Transverse colon (tissue), 3 donors: ENCODE results near the gene CDK12.

Experiments used
- CTCF ChIP-seq, 5 experiments: fragments of 200-600 bp in 3 of 5; fragments of 450-650 bp in 2 of 5; sonication (generic) in 3 of 5; IDR thresholded peaks; 1 replicate in 2 of 5; 2 replicates in 3 of 5; pipeline ENCODE4 v1.5.1; 2016 to 2017; ENCODE audit warnings: antibody characterized with exemption in 5 of 5, inconsistent platforms in 3 of 5, mild to moderate bottlenecking in 2 of 5, moderate library complexity in 1 of 5
- EP300 ChIP-seq: sonication (generic); formaldehyde crosslinking; IDR thresholded peaks from one replicate; pipeline ENCODE4 v1.6.1; 2017; ENCODE audit warnings: antibody characterized with exemption, low read depth

DNA sequence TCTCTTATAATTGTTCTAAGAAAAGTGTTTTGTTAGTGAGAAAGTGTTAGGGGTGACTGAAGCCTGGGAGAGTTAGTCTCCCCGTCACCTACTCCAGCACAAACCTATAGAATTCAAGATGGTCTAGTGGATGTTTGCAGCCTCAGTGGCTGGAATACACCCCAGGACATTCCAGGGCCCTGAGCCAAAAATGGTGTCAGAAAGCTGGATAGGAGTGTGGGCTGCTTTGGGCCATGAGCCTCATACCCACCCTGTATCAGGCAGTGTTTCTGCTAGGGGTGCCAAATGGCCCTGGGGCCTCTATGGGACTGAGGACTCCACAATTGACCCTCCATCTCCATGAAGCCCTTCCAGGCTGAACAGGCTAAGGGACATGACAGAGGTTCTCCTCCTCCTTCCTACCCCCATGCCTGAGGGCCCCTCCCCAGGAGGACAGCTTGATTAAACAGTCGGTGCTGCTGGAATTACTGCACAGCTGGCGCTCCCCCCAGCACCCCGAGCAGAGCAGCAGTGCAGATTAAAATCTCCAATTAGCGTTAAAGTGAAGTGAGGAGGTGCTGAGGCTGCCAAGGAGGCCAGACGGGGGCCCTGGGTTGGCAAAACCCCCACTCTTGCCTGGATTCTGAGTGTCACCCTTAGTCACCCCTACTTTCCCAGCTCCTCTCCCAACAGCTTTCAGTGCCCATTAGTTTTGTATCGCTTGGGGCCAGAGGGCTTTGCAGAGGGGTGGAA lies 87.4 kb downstream of the CDK12 start:
- TF ChIP-seq EP300 (no peak), CTCF (IDR thresholded peaks at IDR 0.05) (no peak)
